Mucosa of stomach (tissue), 1 donor: Measurements from ENCODE around the gene OR2G2.

ENCODE experiments used
- H3K27me3 ChIP-seq: one replicate; pipeline ENCODE4 v1.7.0; 2013; ENCODE audit warnings: mild to moderate bottlenecking, low read length; ENCODE audit not compliant: control insufficient read depth, insufficient read depth
- H3K36me3 ChIP-seq: one replicate; pipeline ENCODE4 v1.7.0; 2013; ENCODE audit warnings: low read length; ENCODE audit not compliant: control insufficient read depth, insufficient read depth
- H3K4me1 ChIP-seq: one replicate; pipeline ENCODE4 v1.7.0; 2013; ENCODE audit warnings: mild to moderate bottlenecking, low read length; ENCODE audit not compliant: control insufficient read depth, insufficient read depth
- H3K4me3 ChIP-seq: one replicate; pipeline ENCODE4 v1.7.0; 2013; ENCODE audit warnings: low read length
- H3K9ac ChIP-seq: one replicate; pipeline ENCODE4 v1.7.0; 2013; ENCODE audit warnings: mild to moderate bottlenecking, low read length, moderate library complexity
- H3K9me3 ChIP-seq: one replicate; pipeline ENCODE4 v1.7.0; 2013; ENCODE audit warnings: mild to moderate bottlenecking, low read length, moderate library complexity; ENCODE audit not compliant: control insufficient read depth
- donor health status: Pancreatic carcinoma.

OR2G2 gene

GRCh38 chr1:247574236-247574635, 13.9 kb upstream of the OR2G2 start:
- H3K27me3 ChIP-seq = no peaks in the 10 kb centered on the region
- H3K4me3 ChIP-seq = no peak overlapping the region
- no peak overlapping the region for H3K9ac ChIP-seq
- H3K36me3 ChIP-seq = no peaks in the 10 kb centered on the region
- H3K4me1 ChIP-seq = no peaks in the 10 kb centered on the region
- no peaks in the 10 kb centered on the region for H3K9me3 ChIP-seq

GRCh38 chr1:247574664-247575063, 13.5 kb upstream of the OR2G2 start:
- no peak overlapping the region for H3K4me3 ChIP-seq
- no peaks in the 10 kb centered on the region for H3K27me3 ChIP-seq
- H3K9ac ChIP-seq = no peak overlapping the region

GRCh38 chr1:247576514-247576913, 11.6 kb upstream of the OR2G2 start:
- Histone ChIP-seq H3K27me3 (no peaks in the 10 kb centered on the region), H3K36me3 (no peaks in the 10 kb centered on the region), H3K9ac (no peak overlapping the region), H3K9me3 (no peaks in the 10 kb centered on the region), H3K4me1 (no peaks in the 10 kb centered on the region), H3K4me3 (no peak overlapping the region)

More at GRCh38 chr1:247574664-247575063, 13.5 kb upstream of the OR2G2 start:
- Histone ChIP-seq H3K36me3 (no peaks in the 10 kb centered on the region), H3K9me3 (no peaks in the 10 kb centered on the region), H3K4me1 (no peaks in the 10 kb centered on the region)

GRCh38 chr1:247578946-247579460, 9.2 kb upstream of the OR2G2 start:
- Histone ChIP-seq H3K9me3 (no peaks in the 10 kb centered on the region), H3K36me3 (no peaks in the 10 kb centered on the region), H3K27me3 (no peaks in the 10 kb centered on the region), H3K4me3 (no peak overlapping the region), H3K4me1 (no peaks in the 10 kb centered on the region), H3K9ac (no peak overlapping the region)

- Histone ChIP-seq H3K9ac (no peak within 1 kb of the TSS), H3K27me3 (no peaks in the 10 kb centered on the region), H3K4me3 (no peak within 1 kb of the TSS), H3K36me3 (no peaks in the 10 kb centered on the region), H3K4me1 (no peaks in the 10 kb centered on the region), H3K9me3 (no peaks in the 10 kb centered on the region)
These were observed 17.1 kb downstream of the OR2G2 start, which contains the start of gene OR2G3 for GRCh38 chr1:247605286-247605685. OR2G3 (plus strand) TSS chr1:247605586; CDS start chr1:247605586, 0 bp downstream.

- Histone ChIP-seq H3K4me3 (no peak overlapping the region), H3K9ac (no peak overlapping the region), H3K27me3 (no peaks in the 10 kb centered on the region), H3K9me3 (no peaks in the 10 kb centered on the region), H3K36me3 (no peaks in the 10 kb centered on the region), H3K4me1 (no peaks in the 10 kb centered on the region)
These were observed 25.2 kb downstream of the OR2G2 start for GRCh38 chr1:247613405-247613804.

- Histone ChIP-seq H3K36me3 (no peaks in the 10 kb centered on the region), H3K9me3 (no peaks in the 10 kb centered on the region), H3K4me1 (no peaks in the 10 kb centered on the region), H3K9ac (no peak overlapping the region), H3K27me3 (no peaks in the 10 kb centered on the region), H3K4me3 (no peak overlapping the region)
These were observed 26.5 kb downstream of the OR2G2 start for GRCh38 chr1:247614625-247615024.

- no peaks in the 10 kb centered on the region for H3K4me1 ChIP-seq
- H3K4me3 ChIP-seq = no peak overlapping the region
- no peaks in the 10 kb centered on the region for H3K27me3 ChIP-seq
- H3K36me3 ChIP-seq = no peaks in the 10 kb centered on the region
- no peaks in the 10 kb centered on the region for H3K9me3 ChIP-seq
- no peak overlapping the region for H3K9ac ChIP-seq
These were observed 39.8 kb downstream of the OR2G2 start for GRCh38 chr1:247627951-247628350.

- H3K27me3 ChIP-seq = no peaks in the 10 kb centered on the region
- H3K4me1 ChIP-seq = no peaks in the 10 kb centered on the region
- no peak overlapping the region for H3K4me3 ChIP-seq
- no peak overlapping the region for H3K9ac ChIP-seq
- no peaks in the 10 kb centered on the region for H3K36me3 ChIP-seq
- no peaks in the 10 kb centered on the region for H3K9me3 ChIP-seq
These were observed 49.9 kb downstream of the OR2G2 start for GRCh38 chr1:247638011-247638410.

- no peak overlapping the region for H3K4me3 ChIP-seq
These were observed 50.6 kb downstream of the OR2G2 start for GRCh38 chr1:247638781-247639180.

More at GRCh38 chr1:247638781-247639180, 50.6 kb downstream of the OR2G2 start:
- H3K4me1 ChIP-seq = no peaks in the 10 kb centered on the region
- no peaks in the 10 kb centered on the region for H3K9me3 ChIP-seq
- H3K27me3 ChIP-seq = no peaks in the 10 kb centered on the region
- H3K36me3 ChIP-seq = no peaks in the 10 kb centered on the region
- no peak overlapping the region for H3K9ac ChIP-seq
